ENCODE measurements around the gene LRRC1.

The LRRC1 gene

DNA sequence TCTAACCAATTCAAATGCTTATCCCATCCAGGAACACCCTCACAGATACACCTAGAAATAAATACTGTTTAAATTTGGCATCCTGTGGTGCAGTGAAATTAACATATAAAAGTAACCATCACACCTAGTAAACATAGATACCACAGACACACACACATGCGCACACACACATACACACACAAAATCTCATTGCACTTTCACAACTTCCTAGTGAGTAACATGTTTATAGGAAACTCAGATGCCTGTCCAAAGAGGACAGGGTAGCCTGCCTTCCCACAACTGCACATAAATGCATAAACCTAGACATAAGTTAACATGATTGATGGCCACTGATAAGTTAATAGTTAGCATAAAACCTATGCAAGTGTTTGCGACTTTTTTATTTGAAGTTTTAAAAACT lies 56.8 kb downstream of the LRRC1 start:
- DNase-seq, result no peak

DNA sequence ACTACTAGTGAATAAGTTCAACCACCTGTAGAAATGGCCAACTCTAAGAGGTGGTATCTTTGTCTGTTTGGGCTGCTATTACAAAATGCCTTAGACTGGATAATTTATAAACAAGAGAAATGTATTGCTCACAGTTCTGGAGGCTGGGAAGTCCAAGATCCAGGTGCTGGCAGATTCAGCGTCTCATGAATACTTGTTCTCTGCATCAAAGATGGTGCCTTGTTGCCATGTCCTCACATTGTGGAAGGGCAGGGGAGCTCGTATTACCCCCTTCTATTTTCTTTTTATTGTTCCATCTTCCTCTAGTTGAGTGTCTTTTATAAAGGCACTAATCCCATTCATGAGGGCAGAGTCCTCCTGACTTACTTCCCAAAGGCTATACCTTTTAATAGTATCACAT lies 58.0 kb downstream of the LRRC1 start:
- DNase-seq, result no peak

GRCh38 chr6:53854843-53855567 lies 60.2 kb downstream of the LRRC1 start:
- peak; percentile 37 for DNase-seq

DNA sequence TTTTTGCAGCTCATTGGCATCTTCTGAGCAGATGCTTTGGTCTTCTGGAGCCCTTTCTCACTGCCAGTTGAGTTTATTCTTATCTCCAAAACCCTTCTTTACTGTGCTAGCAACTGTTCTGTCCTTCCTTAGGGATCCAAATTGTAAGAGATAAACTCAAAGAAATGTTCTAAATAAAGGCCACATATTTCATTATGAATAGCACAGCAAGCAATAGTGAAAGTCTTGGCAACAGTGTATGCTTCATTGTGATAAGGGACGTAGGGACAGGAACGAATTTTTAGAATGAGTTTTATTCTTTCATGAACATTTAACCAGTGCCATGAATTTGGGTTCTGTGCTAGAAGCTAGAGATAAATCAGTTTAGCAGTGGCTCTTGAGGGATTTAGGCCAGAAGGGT lies 61.1 kb downstream of the LRRC1 start:
- no peak for DNase-seq

DNA sequence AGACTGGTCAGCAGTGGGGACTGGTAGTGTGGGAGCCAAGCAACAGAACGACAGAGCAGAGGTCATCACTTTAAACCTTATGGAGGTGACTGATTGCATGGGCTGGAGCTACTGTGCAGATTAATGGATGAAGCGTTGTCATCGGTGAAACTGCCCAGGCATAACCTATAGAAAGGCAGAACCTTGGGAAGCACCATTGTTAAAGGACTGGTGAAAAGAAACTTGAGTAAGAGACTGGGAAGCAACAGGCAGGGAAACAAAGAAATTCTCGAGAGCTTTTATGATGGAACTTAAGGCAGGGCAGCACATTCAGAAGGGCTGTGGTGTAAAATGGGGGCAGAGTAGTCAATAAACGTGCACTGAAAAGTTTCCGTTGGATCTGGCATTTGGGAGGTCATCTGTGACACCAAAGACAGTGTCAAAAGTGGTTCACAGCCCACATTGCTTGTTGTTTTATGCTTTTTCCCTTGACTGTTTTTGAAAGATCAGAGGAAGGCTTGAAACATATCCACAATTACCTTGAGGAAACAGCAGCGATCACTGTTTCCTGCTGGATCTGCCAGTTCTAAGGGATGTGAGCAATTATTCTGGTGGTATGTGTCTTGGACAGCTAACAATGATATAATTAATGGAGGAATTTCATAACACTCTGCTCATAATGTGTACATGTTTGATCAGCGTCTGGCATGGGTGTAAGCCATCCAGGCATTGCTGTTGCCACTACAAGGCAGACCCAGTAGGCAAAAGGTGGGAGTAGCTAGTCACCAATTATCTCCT lies 62.7 kb downstream of the LRRC1 start:
- DNase-seq, result no peak

DNA sequence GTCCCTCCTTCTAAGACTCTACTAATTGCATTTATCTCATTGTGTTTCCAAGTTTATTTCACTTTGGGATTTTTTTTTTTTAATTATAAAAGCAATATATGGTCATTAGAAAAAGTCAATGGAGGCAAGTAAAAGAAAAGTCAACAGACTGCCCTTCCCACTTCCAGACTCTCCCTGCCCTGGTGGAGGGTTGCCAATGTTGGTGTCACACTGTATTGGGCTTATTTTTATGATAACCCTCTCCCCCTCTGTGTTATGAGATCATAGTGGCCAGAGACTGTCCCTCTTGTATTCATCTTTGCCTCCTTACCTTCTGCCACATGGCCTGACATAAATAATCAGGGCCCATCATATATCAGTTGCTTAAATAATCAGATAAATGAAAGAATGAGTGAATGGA lies 63.4 kb downstream of the LRRC1 start:
- DNase-seq, result no peak

- DNase-seq, result no peak
Observed at GRCh38 chr6:53858913-53859312, 64.1 kb downstream of the LRRC1 start.

DNA sequence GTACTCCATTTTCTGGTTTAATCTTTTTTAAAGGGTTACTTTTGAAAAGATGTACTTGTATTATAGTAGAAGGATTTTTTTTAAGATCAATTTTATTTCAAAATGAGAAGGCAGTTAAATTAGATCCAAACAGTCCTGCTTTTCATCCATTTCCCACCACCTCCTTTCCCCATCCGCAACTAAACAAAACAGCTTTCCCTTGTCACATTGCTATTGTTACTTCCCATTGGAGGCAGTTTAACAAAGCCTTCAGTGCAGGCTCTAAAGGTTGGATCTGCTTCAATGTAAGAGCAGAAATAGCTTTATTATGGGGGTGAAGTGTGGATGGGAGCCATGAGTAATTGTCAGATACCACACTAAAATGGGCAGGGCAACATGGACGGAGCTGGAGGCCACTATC lies 65.7 kb downstream of the LRRC1 start:
- DNase-seq, result no peak

- DNase-seq, result no peak
Observed at GRCh38 chr6:53861518-53861917, 66.7 kb downstream of the LRRC1 start.

DNA sequence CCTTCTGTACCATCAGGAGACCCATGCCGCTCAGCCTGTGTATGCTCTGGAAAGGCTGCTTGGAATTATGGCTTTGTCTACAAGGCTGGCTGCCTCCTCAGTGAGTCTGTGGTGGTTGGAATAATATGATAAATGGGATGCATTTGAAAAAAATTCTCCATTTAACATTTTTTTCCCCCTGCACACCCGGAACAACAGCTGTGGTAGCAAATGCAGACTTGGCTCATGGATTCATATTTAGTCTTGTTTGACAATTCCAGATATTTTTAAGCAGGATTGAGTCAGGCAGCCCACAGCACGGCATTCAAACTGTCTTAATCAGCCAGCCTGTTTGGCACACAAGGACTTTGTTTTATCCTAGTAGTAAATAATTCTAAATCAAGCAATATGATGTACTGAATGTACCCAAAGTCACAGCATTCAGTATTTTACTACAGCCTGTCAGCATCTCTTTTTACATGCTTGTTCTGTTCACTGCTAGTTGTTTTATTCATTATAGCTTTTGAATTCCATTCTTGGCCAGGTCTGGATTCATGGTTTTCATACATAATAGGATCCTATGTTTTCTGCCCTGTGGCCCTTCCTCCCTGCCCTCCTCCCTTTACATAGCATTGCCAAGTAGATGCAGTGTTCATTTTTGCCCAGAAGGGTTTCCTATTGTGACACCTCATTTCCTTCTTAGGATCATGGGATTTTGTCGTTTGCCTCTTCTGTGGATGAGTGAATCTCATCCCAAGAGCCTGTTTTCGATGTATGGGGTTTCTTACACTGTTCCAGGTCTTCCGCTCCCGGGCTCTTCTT lies 68.1 kb downstream of the LRRC1 start:
- DNase-seq, result no peak

DNA sequence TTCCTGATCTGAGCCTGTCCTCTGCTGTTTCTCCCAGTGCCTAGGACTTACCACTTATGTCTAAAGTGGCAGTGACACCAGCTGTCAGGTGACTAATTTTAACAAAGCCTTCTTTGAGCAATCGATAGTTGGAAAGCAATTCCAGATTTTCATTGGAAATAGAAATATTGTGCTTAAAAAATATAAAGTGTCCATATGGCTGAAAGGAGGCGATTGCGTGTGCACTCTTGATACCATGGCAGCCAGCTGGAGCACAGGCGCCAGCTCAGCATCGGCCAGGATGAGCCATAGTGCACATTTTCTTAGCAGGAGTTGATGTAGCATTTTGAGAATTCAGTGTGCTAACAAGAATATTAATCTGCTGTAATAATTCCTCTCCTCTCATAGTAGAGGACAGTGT lies 70.0 kb downstream of the LRRC1 start:
- no peak for DNase-seq

GRCh38 chr6:53866226-53866625 lies 71.4 kb downstream of the LRRC1 start:
- no peak for DNase-seq

GRCh38 chr6:53868626-53869025 lies 73.8 kb downstream of the LRRC1 start:
- DNase-seq, result no peak

GRCh38 chr6:53869964-53870363 lies 75.2 kb downstream of the LRRC1 start:
- no peak for DNase-seq

DNA sequence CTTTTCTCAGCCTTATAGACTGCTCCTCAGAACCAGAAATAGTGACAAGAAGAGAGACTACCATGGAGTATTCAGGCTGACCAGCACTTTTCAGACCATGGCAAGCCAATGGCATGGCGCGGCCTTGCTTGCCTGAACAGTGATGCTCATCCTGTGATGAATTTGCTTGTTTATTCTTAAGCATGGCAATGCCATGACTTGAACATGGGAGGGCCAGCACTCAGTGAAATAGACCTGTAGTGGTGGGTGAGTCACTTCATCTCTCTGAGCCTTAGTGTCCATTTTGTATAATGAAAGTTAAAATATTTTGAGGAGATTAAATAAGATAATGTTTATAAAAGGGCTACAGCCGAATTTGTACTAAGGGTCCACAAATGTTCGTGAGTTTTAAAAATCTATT lies 79.1 kb downstream of the LRRC1 start:
- no peak for DNase-seq

DNA sequence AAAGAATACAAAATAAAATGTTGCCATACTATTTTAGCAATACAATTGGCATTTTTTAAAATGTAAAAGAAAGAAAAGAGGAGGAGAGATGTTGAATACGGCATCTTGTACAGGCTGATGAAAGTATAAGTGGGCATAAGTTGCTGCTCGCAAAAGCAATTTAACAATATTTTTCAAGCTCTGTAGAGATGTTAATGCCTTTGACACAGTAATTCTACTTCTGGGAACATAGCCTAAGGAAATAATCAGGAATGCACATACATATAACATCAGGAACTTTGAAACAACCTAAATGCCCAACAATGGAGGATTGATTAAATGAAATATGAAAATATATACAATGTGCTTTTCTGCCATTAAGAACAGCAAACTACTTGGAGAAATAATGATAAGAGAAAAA lies 80.2 kb downstream of the LRRC1 start:
- DNase-seq, result no peak

DNA sequence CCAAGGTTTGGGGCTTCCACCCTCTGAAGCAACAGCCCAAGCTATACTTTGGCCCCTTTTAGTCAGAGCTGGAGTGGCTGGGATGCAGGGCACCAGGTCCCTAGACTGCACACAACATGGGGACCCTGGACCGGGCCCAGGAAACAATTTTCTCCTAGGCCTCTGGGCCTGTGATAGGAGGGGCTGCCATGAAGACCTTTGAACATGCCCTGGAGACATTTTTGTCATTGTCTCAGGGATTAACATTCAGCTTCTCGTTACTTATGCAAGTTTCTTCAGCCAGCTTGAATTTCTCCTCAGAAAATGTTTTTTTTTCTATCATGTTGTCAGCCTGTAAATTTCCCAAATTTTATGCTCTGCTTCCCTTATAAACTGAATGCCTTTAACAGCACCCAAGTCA lies 82.3 kb downstream of the LRRC1 start:
- DNase-seq, result no peak

- no peak for DNase-seq
Observed at GRCh38 chr6:53878808-53879207, 84.0 kb downstream of the LRRC1 start.

DNA sequence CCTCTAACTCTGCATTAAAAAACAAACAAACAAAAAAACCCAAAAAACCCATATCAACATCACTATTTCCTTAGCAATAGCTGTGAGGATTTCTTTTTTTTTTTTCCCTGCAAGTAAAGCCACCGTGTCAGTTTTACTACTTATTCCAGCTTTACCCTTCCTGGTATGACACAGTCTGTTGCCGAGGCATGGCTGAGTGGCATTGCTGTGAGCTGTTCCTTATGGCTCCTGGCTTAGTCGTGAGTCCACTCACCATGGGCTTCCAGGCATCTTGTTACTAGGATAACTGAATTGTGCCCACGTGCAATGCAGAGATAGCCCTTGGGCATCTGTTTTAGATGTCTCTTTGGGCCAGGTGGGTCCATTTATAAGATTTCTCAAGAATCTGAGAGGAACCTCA lies 84.8 kb downstream of the LRRC1 start:
- DNase-seq, result no peak

- DNase-seq, result no peak
Observed at GRCh38 chr6:53887316-53887715, 92.5 kb downstream of the LRRC1 start.

- DNase-seq, result no peak
Observed at GRCh38 chr6:53888931-53889330, 94.1 kb downstream of the LRRC1 start.

- no peak for DNase-seq
Observed at GRCh38 chr6:53889365-53889764, 94.6 kb downstream of the LRRC1 start.

- no peak for DNase-seq
Observed at GRCh38 chr6:53892707-53893106, 97.9 kb downstream of the LRRC1 start.

- peak; percentile 8 for DNase-seq
Observed at GRCh38 chr6:53894091-53894490, 99.3 kb downstream of the LRRC1 start.
